ENCODE measurements around the gene IL3. TPM values are rescaled to one million over a fixed set of nuclear protein-coding genes. Genes with fewer than 3 reads are reported as not detected.

Gene IL3
- total RNA-seq, 1 donor from 2014 or later = 0.82 TPM

GRCh38 chr5:132055808-132056609 is 4.4 kb upstream of the IL3 start:
- intact Hi-C loops (cut with micrococcal nuclease) = loop anchor here (1.0 kb wide), 2 partner anchors 36 to 421 kb away; partner anchors contain the start of gene RAPGEF6

- intact Hi-C loops (cut with micrococcal nuclease) = loop anchor here (1.0 kb wide), 2 partner anchors 37 to 422 kb away; partner anchors contain the start of gene RAPGEF6
Measured at GRCh38 chr5:132056610-132057497, 3.6 kb upstream of the IL3 start.

- intact Hi-C loops (cut with micrococcal nuclease) = no loop called here
Measured at GRCh38 chr5:132057498-132058255, 2.8 kb upstream of the IL3 start.

GRCh38 chr5:132058646-132059042 is 1.8 kb upstream of the IL3 start:
- intact Hi-C loops (cut with micrococcal nuclease) = no loop called here

DNA sequence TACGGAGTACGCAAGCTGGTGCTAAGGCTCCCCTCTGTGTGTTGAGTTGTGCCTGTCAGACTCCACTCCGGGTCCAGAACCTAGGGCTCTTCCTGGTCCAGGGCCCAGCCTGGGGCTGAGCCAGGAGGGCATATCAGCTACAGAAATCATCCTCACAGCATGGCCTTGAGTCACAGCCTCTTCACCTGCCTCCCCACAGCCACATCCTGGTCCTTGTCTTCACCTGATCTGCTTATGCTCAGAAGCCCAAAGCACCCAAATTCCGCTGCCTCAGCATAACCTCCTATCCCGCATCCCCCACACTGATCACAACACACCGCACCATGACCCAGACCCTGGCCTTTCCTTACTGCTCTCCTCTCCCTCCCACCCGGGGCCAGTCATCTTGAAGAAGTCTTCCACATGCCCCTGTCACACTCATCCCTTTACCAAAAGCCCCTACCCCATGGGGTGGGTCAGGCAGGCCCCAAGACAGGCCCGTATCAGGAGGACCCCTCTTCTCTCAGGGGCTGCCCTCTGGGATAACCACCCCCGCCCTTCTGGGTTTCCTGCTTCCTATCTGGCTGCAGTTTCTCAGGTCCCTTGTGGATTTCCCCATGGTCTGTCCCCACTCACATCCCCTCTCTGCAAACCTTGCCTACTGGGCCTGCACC is 1.3 kb upstream of the IL3 start:
- intact Hi-C loops (cut with micrococcal nuclease) = no loop called here

DNA sequence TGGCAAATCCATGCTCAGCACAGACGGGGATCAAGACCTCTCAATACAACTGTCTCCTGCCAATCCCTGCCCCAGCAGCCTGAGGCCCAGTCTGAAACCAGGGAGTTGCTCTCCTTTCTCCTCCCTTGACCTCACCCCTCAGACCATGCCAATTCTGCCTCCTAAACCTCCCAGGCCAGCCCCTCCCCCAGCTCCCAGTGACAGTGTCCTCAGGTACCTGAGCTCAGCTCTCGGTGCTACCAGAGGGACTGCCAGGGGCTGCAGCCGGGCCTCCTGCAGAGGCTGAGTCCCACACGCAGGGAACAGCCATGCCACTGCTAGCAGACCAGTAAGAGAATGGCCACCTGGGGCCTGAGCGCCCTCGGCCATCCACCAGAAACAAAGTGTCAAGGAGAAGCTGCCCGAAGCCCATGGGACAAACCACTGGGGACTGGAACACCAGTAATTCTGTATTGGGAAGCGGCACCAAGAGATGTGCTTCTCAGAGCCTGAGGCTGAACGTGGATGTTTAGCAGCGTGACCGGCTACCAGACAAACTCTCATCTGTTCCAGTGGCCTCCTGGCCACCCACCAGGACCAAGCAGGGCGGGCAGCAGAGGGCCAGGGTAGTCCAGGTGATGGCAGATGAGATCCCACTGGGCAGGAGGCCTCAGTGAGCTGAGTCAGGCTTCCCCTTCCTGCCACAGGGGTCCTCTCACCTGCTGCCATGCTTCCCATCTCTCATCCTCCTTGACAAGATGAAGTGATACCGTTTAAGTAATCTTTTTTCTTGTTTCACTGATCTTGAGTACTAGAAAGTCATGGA is 557 bp upstream of the IL3 start:
- intact Hi-C loops (cut with micrococcal nuclease) = loop anchor here (5.0 to 10.0 kb wide), 3 partner anchors 235 to 307 kb away; partner anchors contain the start of genes FNIP1, SLC22A4 and SLC22A5

- intact Hi-C loops (cut with micrococcal nuclease) = loop anchor here (1.0 to 10.0 kb wide), 6 partner anchors 54 to 474 kb away; partner anchors contain the start of genes FNIP1, SLC22A4 and SLC22A5
Measured at GRCh38 chr5:132063090-132063911, 2.8 kb downstream of the IL3 start.

- intact Hi-C loops (cut with micrococcal nuclease) = loop anchor here (2.0 to 10.0 kb wide), 4 partner anchors 231 to 323 kb away; partner anchors contain the start of genes FNIP1, SLC22A4 and SLC22A5
Measured at GRCh38 chr5:132064140-132064539, 3.7 kb downstream of the IL3 start.

- intact Hi-C loops (cut with micrococcal nuclease) = loop anchor here (1.0 to 10.0 kb wide), 8 partner anchors 37 to 322 kb away; partner anchors contain the start of genes FNIP1, SLC22A4 and SLC22A5
Measured at GRCh38 chr5:132064738-132065331, 4.4 kb downstream of the IL3 start.

- intact Hi-C loops (cut with micrococcal nuclease) = loop anchor here (1.0 to 10.0 kb wide), 6 partner anchors 37 to 321 kb away; partner anchors contain the start of gene SLC22A4
Measured at GRCh38 chr5:132065351-132065937, 5.0 kb downstream of the IL3 start.

- intact Hi-C loops (cut with micrococcal nuclease) = loop anchor here (1.0 to 10.0 kb wide), 6 partner anchors 36 to 321 kb away; partner anchors contain the start of gene SLC22A4
Measured at GRCh38 chr5:132065951-132066701, 5.7 kb downstream of the IL3 start.

GRCh38 chr5:132066871-132067270 is 6.4 kb downstream of the IL3 start:
- intact Hi-C loops (cut with micrococcal nuclease) = loop anchor here (5.0 to 10.0 kb wide), 3 partner anchors 35 to 228 kb away; partner anchors contain the start of gene SLC22A4

DNA sequence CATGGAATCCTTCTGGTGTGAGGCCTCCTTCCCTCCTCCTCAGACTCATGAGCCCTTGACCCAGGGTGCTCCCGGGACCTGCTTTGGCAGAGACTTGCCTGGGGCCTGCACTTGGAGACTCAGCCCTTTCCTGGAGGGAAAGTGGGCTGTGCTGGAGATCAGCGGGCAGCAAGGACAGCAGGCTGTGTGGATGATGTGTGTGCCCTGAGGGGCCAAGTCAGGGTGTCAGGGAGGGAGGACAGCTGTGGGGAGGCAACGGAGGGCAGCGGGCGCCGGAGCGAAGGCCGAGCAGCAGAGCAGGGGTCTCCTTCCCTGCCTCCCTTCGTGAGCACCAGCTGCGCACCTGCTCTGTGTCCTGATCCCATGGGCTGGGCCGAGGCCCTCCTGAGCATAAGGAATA is 7.0 kb downstream of the IL3 start:
- intact Hi-C loops (cut with micrococcal nuclease) = loop anchor here (5.0 to 10.0 kb wide), 3 partner anchors 35 to 227 kb away; partner anchors contain the start of gene SLC22A4

DNA sequence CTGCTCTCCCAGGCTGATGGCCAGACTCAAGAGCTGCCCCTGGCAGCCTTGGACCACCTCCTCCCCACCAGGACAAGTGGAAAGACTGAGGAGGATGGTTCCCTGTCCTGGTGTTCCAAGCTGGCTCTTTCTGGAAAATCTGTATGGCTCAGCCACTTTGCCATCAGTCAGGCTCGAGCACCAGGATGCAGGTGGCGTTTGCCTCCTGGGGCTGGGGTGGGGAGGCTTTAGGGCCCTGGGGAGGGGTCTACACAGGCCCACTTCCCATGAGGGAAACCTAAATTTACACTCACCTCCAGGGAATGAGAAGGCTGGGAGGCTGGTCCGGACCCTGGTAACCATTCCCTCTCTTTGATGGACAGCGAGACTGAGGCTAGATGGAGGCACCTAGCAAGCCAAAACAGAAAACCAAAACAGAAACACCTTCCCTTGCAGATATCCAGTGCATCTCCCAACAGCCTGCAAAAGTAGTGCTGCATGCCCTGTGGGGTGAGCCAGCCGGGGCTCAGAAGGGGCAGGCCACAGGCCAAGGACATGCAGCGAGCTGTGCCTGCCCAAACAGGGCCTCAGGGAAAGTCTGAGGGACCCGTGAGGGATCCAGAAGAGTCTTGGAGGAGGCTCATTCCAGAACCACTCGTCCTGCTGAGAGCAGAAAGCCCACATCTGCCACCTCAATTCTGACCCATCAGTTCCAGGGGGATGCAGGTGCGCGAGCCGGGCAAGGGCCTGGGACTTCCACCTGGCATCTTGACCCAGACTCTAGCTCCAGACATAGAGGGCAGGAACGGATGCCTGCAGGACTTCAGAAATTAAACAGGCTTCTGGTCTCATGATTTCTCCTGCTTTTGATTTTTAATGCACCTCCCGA is 7.7 kb downstream of the IL3 start:
- intact Hi-C loops (cut with micrococcal nuclease) = loop anchor here (5.0 to 10.0 kb wide), 3 partner anchors 34 to 227 kb away; partner anchors contain the start of gene SLC22A4

DNA sequence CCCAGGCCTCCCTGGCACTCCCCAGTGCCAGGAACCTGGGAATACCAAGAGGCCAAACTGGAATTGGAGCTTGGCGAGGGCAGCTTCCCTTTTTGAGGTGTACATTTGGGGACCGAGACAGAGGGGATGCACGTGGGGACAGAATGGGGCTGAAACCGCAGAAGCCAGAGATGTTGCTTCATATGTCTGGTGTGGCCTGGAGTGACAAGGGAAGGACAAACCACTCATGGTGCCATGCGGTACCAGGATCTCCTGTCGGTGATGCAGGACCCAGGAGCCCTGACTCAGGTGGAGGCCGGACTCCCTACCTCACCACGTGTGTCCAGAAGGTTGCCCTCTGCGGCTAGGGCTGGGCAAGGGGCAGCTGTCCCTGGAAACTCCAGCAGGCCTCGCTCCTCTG is 9.1 kb downstream of the IL3 start:
- intact Hi-C loops (cut with micrococcal nuclease) = loop anchor here (5.0 to 10.0 kb wide), 3 partner anchors 33 to 225 kb away; partner anchors contain the start of gene SLC22A4

Data from T-helper 2 cell treated with Interferon-gamma antibody and Interleukin-4, amounts not matched to agents 100 ng/mL and 5 ng/mL, for 36 hours (primary cell).